Endothelial cell of umbilical vein (primary cell): ENCODE results near the gene THBS4. TPM values are rescaled to one million over a fixed set of nuclear protein-coding genes. Genes with fewer than 3 reads are reported as not detected.

ENCODE experiments used
- BruUV-seq: library from RNA; stranded (reverse); fragments of 400-500 nt; replicated peaks from 2 replicates; lab custom pipeline; 2021; lab: Mats Ljungman, UMichigan
- CTCF ChIA-PET: fragments of 300-600, 350-600 bp; sonication (Branson Sonifier 250); formaldehyde crosslinking; loops from one replicate; lab custom pipeline; 2021; ENCODE audit warnings: antibody characterized with exemption, inconsistent platforms; lab: Charles Lee
- POLR2A ChIA-PET: fragments of 300-600, 350-600 bp; sonication (Branson Sonifier 250); formaldehyde crosslinking; loops from one replicate; lab custom pipeline; 2021; ENCODE audit warnings: antibody characterized with exemption, inconsistent platforms; lab: Charles Lee
- DNase-seq: peaks from one replicate; pipeline ENCODE4 v3.0.0-alpha.2; 2011; ENCODE audit warnings: low read depth, low spot score
- FAIRE-seq: peaks from 2 replicates; lab custom pipeline; 2011; peaks lifted over from hg19 to GRCh38; lab: Jason Lieb, UNC
- H2AFZ ChIP-seq: 2 replicates; pipeline ENCODE4 v1.6.0; 2012; ENCODE audit warnings: low read depth, low read length, control low read depth, inconsistent platforms
- H3K27ac ChIP-seq: 2 replicates; pipeline ENCODE4 v1.5.1; 2011; ENCODE audit warnings: low read depth, mild to moderate bottlenecking, control low read depth, low read length, moderate library complexity; ENCODE audit not compliant: insufficient read depth
- H3K27me3 ChIP-seq, 2 experiments: 2 replicates each; pipeline versions ENCODE4 v1.6.0 to v1.6.1; 2011; ENCODE audit warnings: low read length in 2 of 2, mixed read lengths in 1 of 2; ENCODE audit not compliant: control insufficient read depth in 2 of 2, insufficient read depth in 2 of 2
- H3K36me3 ChIP-seq, 2 experiments: 2 replicates in 1 of 2; 3 replicates in 1 of 2; pipeline ENCODE4 v1.5.1; 2011; ENCODE audit warnings: low read length in 2 of 2, mild to moderate bottlenecking in 1 of 2, moderate library complexity in 1 of 2; ENCODE audit not compliant: control insufficient read depth in 2 of 2, insufficient read depth in 2 of 2; ENCODE audit errors: extremely low read depth in 1 of 2
- H3K4me1 ChIP-seq: 3 replicates; pipeline ENCODE4 v1.5.1; 2011; ENCODE audit warnings: mild to moderate bottlenecking, low read length; ENCODE audit not compliant: control insufficient read depth, insufficient read depth; ENCODE audit errors: extremely low read depth
- H3K4me2 ChIP-seq: 2 replicates; pipeline ENCODE4 v1.6.1; 2011; ENCODE audit warnings: low read length, control low read depth, mixed read lengths; ENCODE audit not compliant: insufficient read depth
- H3K4me3 ChIP-seq, 3 experiments: fragments of 200-600 bp in 1 of 3; sonication (generic), shearing (Covaris generic) in 1 of 3; replicated peaks in 1 of 3; 2 replicates each; pipeline ENCODE4 v1.5.1; 2011 to 2016; ENCODE audit warnings: control low read depth in 3 of 3, low read length in 3 of 3, mild to moderate bottlenecking in 2 of 3, inconsistent platforms in 1 of 3, low read depth in 1 of 3, moderate library complexity in 1 of 3; ENCODE audit not compliant: insufficient read depth in 1 of 3
- H3K79me2 ChIP-seq: 2 replicates; pipeline ENCODE4 v1.6.0; 2012; ENCODE audit warnings: low read length, inconsistent platforms; ENCODE audit not compliant: control insufficient read depth, insufficient read depth
- H3K9ac ChIP-seq: replicated peaks from 2 replicates; pipeline ENCODE3; 2011; ENCODE audit warnings: low read length, control low read depth; ENCODE audit not compliant: insufficient read depth; ENCODE audit errors: extremely low read depth
- H3K9me1 ChIP-seq: replicated peaks from 3 replicates; pipeline ENCODE4 v1.6.0; 2011; ENCODE audit warnings: mild to moderate bottlenecking, low read length; ENCODE audit not compliant: control insufficient read depth, insufficient read depth; ENCODE audit errors: extremely low read depth
- H3K9me3 ChIP-seq: replicated peaks from 2 replicates; pipeline ENCODE4 v1.5.1; 2012; ENCODE audit warnings: low read length, inconsistent platforms; ENCODE audit not compliant: control insufficient read depth, insufficient read depth
- H4K20me1 ChIP-seq: replicated peaks from 2 replicates; pipeline ENCODE3; 2011; ENCODE audit warnings: mild to moderate bottlenecking, low read length; ENCODE audit not compliant: control insufficient read depth, insufficient read depth; ENCODE audit errors: extremely low read depth
- EZH2 ChIP-seq: IDR thresholded peaks from 2 replicates; pipeline ENCODE4 v1.6.1; 2012; ENCODE audit warnings: borderline replicate concordance, low read depth, mild to moderate bottlenecking, moderate library complexity, low read length, inconsistent platforms; ENCODE audit not compliant: severe bottlenecking
- FOS ChIP-seq: IDR thresholded peaks from 2 replicates; pipeline ENCODE4 v1.6.1; 2011; ENCODE audit warnings: mild to moderate bottlenecking, low read length, moderate library complexity, borderline replicate concordance; ENCODE audit not compliant: insufficient read depth
- GATA2 ChIP-seq: IDR thresholded peaks from 2 replicates; pipeline ENCODE4 v1.7.0; 2011; ENCODE audit warnings: low read depth, mild to moderate bottlenecking, moderate library complexity, mixed read lengths, low read length; ENCODE audit not compliant: insufficient read length, insufficient read depth
- MAX ChIP-seq: IDR thresholded peaks from 2 replicates; pipeline ENCODE4 v1.6.1; 2011; ENCODE audit not compliant: insufficient read depth, insufficient read length
- MYC ChIP-seq: IDR thresholded peaks from one replicate; pipeline ENCODE4 v1.6.1; 2011; ENCODE audit warnings: mild to moderate bottlenecking, low read depth, low read length
- POLR2A ChIP-seq: IDR thresholded peaks from 2 replicates; pipeline ENCODE4 v1.6.1; 2012; ENCODE audit warnings: low read depth, mild to moderate bottlenecking, control low read depth, low read length
- POLR2AphosphoS5 ChIP-seq: IDR thresholded peaks from 2 replicates; pipeline ENCODE4 v1.6.1; 2012; ENCODE audit warnings: low read depth, mild to moderate bottlenecking, control low read depth, low read length, moderate library complexity; ENCODE audit not compliant: insufficient read depth
- dilution Hi-C: fragments of 300-500 bp; cut with MboI; formaldehyde crosslinking; loops from one replicate; pipeline ENCODE4 v1.15.0; 2019; ENCODE audit warnings: low sequenced_read_pairs; ENCODE audit not compliant: extremely low pct_ligation_motif_present
- intact Hi-C: fragments of 100-400 bp; cut with micrococcal nuclease; formaldehyde crosslinking; loops from one replicate; pipeline ENCODE4 v1.10.0; 2022
- polyA plus RNA-seq, 4 experiments: library from polyadenylated mRNA; depleted of rRNA in 3 of 4; stranded (reverse) in 3 of 4; unstranded in 1 of 4; fragments of >200 nt; gene quantifications; 2 replicates each; pipeline versions ENCODE4 v1.2.1 to v1.2.3, GENCODE V29; 2011 to 2012; ENCODE audit warnings: missing spikeins in 1 of 4
- total RNA-seq: library from RNA; stranded (reverse); gene quantifications from 2 replicates; pipeline ENCODE4 v1.2.3, GENCODE V29; 2021
- TF ChIP-seq, protein P1 (sequence below), 2 donors: IDR thresholded peaks; 1 replicate in 1 of 2; 2 replicates in 1 of 2; pipeline ENCODE4 v1.5.1; 2011; ENCODE audit warnings: low read length in 2 of 2, mild to moderate bottlenecking in 2 of 2, moderate library complexity in 2 of 2, control low read depth in 1 of 2, inconsistent platforms in 1 of 2, low read depth in 1 of 2; ENCODE audit not compliant: insufficient read depth in 1 of 2; ENCODE audit errors: extremely low read depth in 1 of 2

THBS4 gene
- total and polyA plus RNA-seq, 2 donors (not counting 3 experiments of a cell fraction or from before 2014, with no cell fraction given): not detected

DNA sequence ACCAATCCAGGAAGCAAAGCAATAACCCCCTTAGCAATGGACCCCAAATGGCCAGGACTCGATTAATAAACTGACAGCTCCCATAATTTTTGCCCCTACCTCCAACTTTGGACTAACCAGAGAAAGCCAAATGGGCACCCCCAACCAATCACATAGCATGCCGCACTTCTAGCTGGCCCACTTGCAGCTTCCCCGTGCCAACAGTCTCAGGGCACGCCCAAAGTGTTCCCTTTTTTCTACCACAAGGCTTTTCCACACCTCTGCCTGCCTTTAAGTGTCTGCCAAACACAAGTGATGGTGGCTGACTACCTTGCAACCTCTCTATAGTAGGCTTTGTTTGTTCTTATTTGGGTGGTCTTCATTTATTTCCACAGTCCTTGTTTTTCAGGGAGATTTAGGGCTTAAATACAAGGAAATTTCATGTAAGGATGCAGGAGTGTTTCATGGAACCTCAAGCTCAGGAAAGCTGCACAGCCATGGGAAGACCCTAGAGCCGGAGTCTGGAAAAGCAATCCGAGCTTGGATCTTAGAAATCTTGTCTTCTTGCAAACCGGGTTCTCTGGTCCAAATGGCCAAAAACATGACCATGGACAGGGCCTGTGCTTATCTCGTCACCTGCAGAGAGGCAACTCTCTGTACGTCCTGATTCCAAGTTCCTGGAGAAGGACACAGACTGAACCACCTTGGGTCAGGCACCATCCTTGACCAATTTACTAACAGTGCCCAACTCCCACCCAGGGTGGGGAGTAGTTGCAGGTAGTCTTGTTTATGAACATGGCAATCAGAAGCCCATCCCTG is 89.2 kb downstream of the THBS4 start:
- H3K9me3 ChIP-seq: no peaks in the 10 kb centered on the region
- H3K4me3 ChIP-seq: no peak overlapping the region
- CTCF ChIA-PET: interaction anchor here (2.5 kb wide), 1 partner anchor 41 kb away, joined by 8 read pairs; no protein-coding TSS in a partner anchor
- TF ChIP-seq MYC (no peak), POLR2A (no peak), EZH2 (no peak), GATA2 (no peak), MAX (no peak), POLR2AphosphoS5 (no peak), FOS (no peak)
- TF ChIP-seq, protein P1, sequence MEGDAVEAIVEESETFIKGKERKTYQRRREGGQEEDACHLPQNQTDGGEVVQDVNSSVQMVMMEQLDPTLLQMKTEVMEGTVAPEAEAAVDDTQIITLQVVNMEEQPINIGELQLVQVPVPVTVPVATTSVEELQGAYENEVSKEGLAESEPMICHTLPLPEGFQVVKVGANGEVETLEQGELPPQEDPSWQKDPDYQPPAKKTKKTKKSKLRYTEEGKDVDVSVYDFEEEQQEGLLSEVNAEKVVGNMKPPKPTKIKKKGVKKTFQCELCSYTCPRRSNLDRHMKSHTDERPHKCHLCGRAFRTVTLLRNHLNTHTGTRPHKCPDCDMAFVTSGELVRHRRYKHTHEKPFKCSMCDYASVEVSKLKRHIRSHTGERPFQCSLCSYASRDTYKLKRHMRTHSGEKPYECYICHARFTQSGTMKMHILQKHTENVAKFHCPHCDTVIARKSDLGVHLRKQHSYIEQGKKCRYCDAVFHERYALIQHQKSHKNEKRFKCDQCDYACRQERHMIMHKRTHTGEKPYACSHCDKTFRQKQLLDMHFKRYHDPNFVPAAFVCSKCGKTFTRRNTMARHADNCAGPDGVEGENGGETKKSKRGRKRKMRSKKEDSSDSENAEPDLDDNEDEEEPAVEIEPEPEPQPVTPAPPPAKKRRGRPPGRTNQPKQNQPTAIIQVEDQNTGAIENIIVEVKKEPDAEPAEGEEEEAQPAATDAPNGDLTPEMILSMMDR (IDR thresholded peaks at IDR 0.05; ENCODE audit: extremely low read depth in 1 of 2, insufficient read depth in 1 of 2, low read depth in 1 of 2, low read length in 2 of 2): no peak
- FAIRE-seq (no peak), DNase-seq (no peak)
- BruUV-seq: no TSS peak
- no peak overlapping the region for H3K27ac ChIP-seq
- no peaks in the 10 kb centered on the region for H3K36me3 ChIP-seq
- intact Hi-C loops: no loop called here
- no peaks in the 10 kb centered on the region for H3K4me1 ChIP-seq
- H3K9me1 ChIP-seq: no peaks in the 10 kb centered on the region
- H2AFZ ChIP-seq: no peak overlapping the region
- dilution Hi-C loops: no loop called here
- POLR2A ChIA-PET: no interaction called here
- H3K79me2 ChIP-seq: no peaks in the 10 kb centered on the region
- no peaks in the 10 kb centered on the region for H3K27me3 ChIP-seq
- H3K4me2 ChIP-seq: no peak overlapping the region
- no peak overlapping the region for H3K9ac ChIP-seq
- H4K20me1 ChIP-seq: no peaks in the 10 kb centered on the region
